Left lung (tissue), 10 donors: Measurements from ENCODE around the gene SIX2. TPM values are rescaled to one million over a fixed set of nuclear protein-coding genes. Genes with fewer than 3 reads are reported as not detected.

Experiments used
- ATAC-seq: fragments of 200-7000 bp; cut with Tn5 transposase; one replicate; pipeline ENCODE4 v1.9.1; 2020; ENCODE audit warnings: moderate library complexity
- DNase-seq, 4 donors: peaks; one replicate each; pipeline ENCODE4 v3.0.0-alpha.2; 2013 to 2020
- H3K27ac ChIP-seq, 2 donors: fragments of 200-600 bp; sonication (generic) in 1 of 2; one replicate each; pipeline versions ENCODE4 v1.5.0 to v1.8.0; 2020 to 2021
- H3K27me3 ChIP-seq, 2 donors: fragments of 200-600 bp; sonication (generic) in 1 of 2; one replicate each; pipeline versions ENCODE4 v1.5.0 to v1.8.0; 2020 to 2021
- H3K36me3 ChIP-seq, 2 donors: fragments of 200-600 bp; sonication (generic) in 1 of 2; one replicate each; pipeline versions ENCODE4 v1.5.0 to v1.8.0; 2020 to 2021
- H3K4me1 ChIP-seq, 2 donors: fragments of 200-600 bp; one replicate each; pipeline ENCODE4 v1.8.0; 2021
- H3K4me3 ChIP-seq, 2 donors: fragments of 200-600 bp; sonication (generic) in 1 of 2; one replicate each; pipeline versions ENCODE4 v1.5.0 to v1.8.0; 2020 to 2021; ENCODE audit warnings: mild to moderate bottlenecking in 1 of 2
- H3K9me3 ChIP-seq, 2 donors: fragments of 200-600 bp; sonication (generic) in 1 of 2; one replicate each; pipeline versions ENCODE4 v1.5.0 to v1.8.0; 2020 to 2021
- CTCF ChIP-seq, 2 donors: fragments of 200-600 bp; sonication (generic) in 1 of 2; IDR thresholded peaks; one replicate each; pipeline versions ENCODE4 v1.5.0 to v1.8.0; 2021; ENCODE audit warnings: antibody characterized with exemption in 2 of 2
- intact Hi-C, 2 donors: fragments of 100-400 bp; cut with DNase I; formaldehyde crosslinking; loops; one replicate each; pipeline versions ENCODE4 v1.11.2 to v1.14.2; 2022
- polyA plus RNA-seq, 6 donors: library from polyadenylated mRNA; unstranded; fragments of 120-200 nt; gene quantifications; one replicate each; pipeline ENCODE4 v1.2.1, GENCODE V29; 2013; ENCODE audit not compliant: insufficient read length in 6 of 6
- total RNA-seq, 2 donors: library from RNA; stranded (reverse); fragmentation: NEBNext Ultra II Directional; extraction: Animal tissue kit (Norgen Biotek cat#: 25700); gene quantifications; one replicate each; pipeline ENCODE4 v1.2.1, GENCODE V29; 2021
- donor health status: DM: no; HTN: yes; CAD: no.
- donor health status: DM: no; HTN: no; CAD: no.

The SIX2 gene
- total and polyA plus RNA-seq, 8 donors = 0.20 to 0.45 (median 0.27) TPM

- intact Hi-C loops = no loop called here
- no peaks in the 10 kb centered on the region for H3K4me1 ChIP-seq
- H3K27me3 ChIP-seq = peaks cover 0 to 58% of the 10 kb centered on the region in 2 donors
- H3K9me3 ChIP-seq = no peaks in the 10 kb centered on the region
- no peaks in the 10 kb centered on the region for H3K36me3 ChIP-seq
- no peak for ATAC-seq
- H3K4me3 ChIP-seq = no peak overlapping the region
- TF ChIP-seq CTCF (IDR thresholded peaks at IDR 0.05) = no peak
- H3K27ac ChIP-seq = no peak overlapping the region
- no peak for DNase-seq
Measured at GRCh38 chr2:44970846-44971450, 38.3 kb downstream of the SIX2 start.

GRCh38 chr2:44969936-44970335, 39.3 kb downstream of the SIX2 start:
- no peak overlapping the region for H3K27ac ChIP-seq
- H3K27me3 ChIP-seq = peaks cover 0 to 58% of the 10 kb centered on the region in 2 donors
- H3K4me3 ChIP-seq = no peak overlapping the region
- no peak for TF ChIP-seq CTCF (IDR thresholded peaks at IDR 0.05)
- no peaks in the 10 kb centered on the region for H3K9me3 ChIP-seq
- no peak for DNase-seq
- no peak for ATAC-seq
- H3K36me3 ChIP-seq = no peaks in the 10 kb centered on the region
- intact Hi-C loops = no loop called here
- H3K4me1 ChIP-seq = no peaks in the 10 kb centered on the region

- no peaks in the 10 kb centered on the region for H3K9me3 ChIP-seq
- no peaks in the 10 kb centered on the region for H3K36me3 ChIP-seq
- DNase-seq = no peak
- peaks cover 0 to 61% of the 10 kb centered on the region in 2 donors for H3K27me3 ChIP-seq
- no peak overlapping the region for H3K4me3 ChIP-seq
- intact Hi-C loops = no loop called here
- H3K4me1 ChIP-seq = no peaks in the 10 kb centered on the region
- TF ChIP-seq CTCF (IDR thresholded peaks at IDR 0.05) = no peak
- H3K27ac ChIP-seq = no peak overlapping the region
- ATAC-seq = no peak
Measured at GRCh38 chr2:44967727-44968432, 41.4 kb downstream of the SIX2 start.

- no peak for ATAC-seq
- intact Hi-C loops = no loop called here
Measured at GRCh38 chr2:44967056-44967455, 42.2 kb downstream of the SIX2 start.

More at GRCh38 chr2:44967056-44967455, 42.2 kb downstream of the SIX2 start:
- Histone ChIP-seq H3K9me3 (no peaks in the 10 kb centered on the region), H3K4me1 (no peaks in the 10 kb centered on the region), H3K4me3 (no peak overlapping the region), H3K36me3 (no peaks in the 10 kb centered on the region), H3K27me3 (peaks cover 0 to 61% of the 10 kb centered on the region in 2 donors), H3K27ac (no peak overlapping the region)
- no peak for DNase-seq
- TF ChIP-seq CTCF (IDR thresholded peaks at IDR 0.05) = no peak
